Dedifferentiated amniotic fluid mesenchymal stem cell (primary cell): ENCODE data around the gene NFIA.

Experiments
- DNase-seq: peaks from one replicate; pipeline ENCODE4 v3.0.0-alpha.2; 2016; ENCODE audit errors: extremely low spot score

NFIA gene

GRCh38 chr1:61082311-61083012 lies at the start of gene NFIA:
Gene NFIA, plus strand, starts transcription at chr1:61082561.
- DNase-seq: peak; percentile 56

- DNase-seq: no peak
Observed at GRCh38 chr1:61035880-61036279, 46.5 kb upstream of the NFIA start.

- no peak for DNase-seq
Observed at GRCh38 chr1:61042466-61043009, 39.8 kb upstream of the NFIA start.

GRCh38 chr1:61043010-61043820 lies 39.1 kb upstream of the NFIA start:
- peak; percentile 42 for DNase-seq

- no peak for DNase-seq
Observed at GRCh38 chr1:61046434-61046833, 35.9 kb upstream of the NFIA start.

GRCh38 chr1:61047061-61047460 lies 35.3 kb upstream of the NFIA start:
- no peak for DNase-seq

- DNase-seq: peak; percentile 79
Observed at GRCh38 chr1:61049850-61050540, 32.4 kb upstream of the NFIA start.

GRCh38 chr1:61050541-61051442 lies 31.6 kb upstream of the NFIA start:
- DNase-seq: no peak

GRCh38 chr1:61051443-61051718 lies 31.0 kb upstream of the NFIA start:
- no peak for DNase-seq

GRCh38 chr1:61051719-61052394 lies 30.5 kb upstream of the NFIA start:
- DNase-seq: no peak

- DNase-seq: no peak
Observed at GRCh38 chr1:61052395-61053225, 29.8 kb upstream of the NFIA start.

- no peak for DNase-seq
Observed at GRCh38 chr1:61053226-61053711, 29.1 kb upstream of the NFIA start.

- no peak for DNase-seq
Observed at GRCh38 chr1:61053712-61054600, 28.4 kb upstream of the NFIA start.

- no peak for DNase-seq
Observed at GRCh38 chr1:61054601-61054993, 27.8 kb upstream of the NFIA start.

- no peak for DNase-seq
Observed at GRCh38 chr1:61055110-61055614, 27.2 kb upstream of the NFIA start.

- DNase-seq: no peak
Observed at GRCh38 chr1:61056196-61056572, 26.2 kb upstream of the NFIA start.

- peak; percentile 39 for DNase-seq
Observed at GRCh38 chr1:61056573-61057439, 25.6 kb upstream of the NFIA start.
